ENCODE results near the gene ACSS1. TPM values are rescaled to one million over a fixed set of nuclear protein-coding genes. Genes with fewer than 3 reads are reported as not detected.

The ACSS1 gene
- total and polyA plus RNA-seq, 2 experiments from 2014 or later: 1.3 to 4.1 TPM

GRCh38 chr20:25025986-25026605 is 31.8 kb downstream of the ACSS1 start:
- no peaks in the 10 kb centered on the region for H3K4me1 ChIP-seq (ENCODE audit: insufficient read depth)
- H3F3A ChIP-seq (replicated peaks; ENCODE audit: low read depth): no peaks in the 10 kb centered on the region
- Mint-ChIP-seq H3K4me1 (no peaks in the 10 kb centered on the region), H3K9me3 (no peaks in the 10 kb centered on the region; the same call in 2 of the 3 replicates), H3K27me3 (ENCODE audit: insufficient read depth, low read depth, poor library complexity) (peaks cover 8% of the 10 kb centered on the region), H3K36me3 (ENCODE audit: low read depth) (no peaks in the 10 kb centered on the region), H3K4me3 (no peak overlapping the region), H3K27ac (no peak overlapping the region)
- no peaks in the 10 kb centered on the region for H3K27me3 ChIP-seq (ENCODE audit: insufficient read depth)
- no peak for TF ChIP-seq STAT1 (IDR thresholded peaks at IDR 0.05; ENCODE audit: unreplicated experiment)
- no peak for TF ChIP-seq EZH2phosphoT487 (IDR thresholded peaks at IDR 0.05; ENCODE audit: unreplicated experiment)
- no peak for TF ChIP-seq CREB1 (CRISPR knock-in tag; IDR thresholded peaks at IDR 0.05; ENCODE audit: low read depth)
- no peak for TF ChIP-seq ZNF114 (CRISPR knock-in tag; IDR thresholded peaks at IDR 0.05)
- no peak for TF ChIP-seq POLR2AphosphoS5 (IDR thresholded peaks at IDR 0.05; ENCODE audit: low read depth)
- TF ChIP-seq REST (IDR thresholded peaks at IDR 0.05; ENCODE audit: unreplicated experiment): no peak
- TF ChIP-seq, protein P1, sequence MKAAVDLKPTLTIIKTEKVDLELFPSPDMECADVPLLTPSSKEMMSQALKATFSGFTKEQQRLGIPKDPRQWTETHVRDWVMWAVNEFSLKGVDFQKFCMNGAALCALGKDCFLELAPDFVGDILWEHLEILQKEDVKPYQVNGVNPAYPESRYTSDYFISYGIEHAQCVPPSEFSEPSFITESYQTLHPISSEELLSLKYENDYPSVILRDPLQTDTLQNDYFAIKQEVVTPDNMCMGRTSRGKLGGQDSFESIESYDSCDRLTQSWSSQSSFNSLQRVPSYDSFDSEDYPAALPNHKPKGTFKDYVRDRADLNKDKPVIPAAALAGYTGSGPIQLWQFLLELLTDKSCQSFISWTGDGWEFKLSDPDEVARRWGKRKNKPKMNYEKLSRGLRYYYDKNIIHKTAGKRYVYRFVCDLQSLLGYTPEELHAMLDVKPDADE (IDR thresholded peaks at IDR 0.05): no peak
- DNase-seq (ENCODE audit: low spot score) (no peak), ATAC-seq (no peak)
- no peaks in the 10 kb centered on the region for H3K79me2 ChIP-seq (replicated peaks; ENCODE audit: insufficient read depth)
- H3K27ac ChIP-seq (ENCODE audit: low read depth): no peak overlapping the region
- H2AFZ ChIP-seq: no peak overlapping the region
- no peaks in the 10 kb centered on the region for H3K36me3 ChIP-seq (ENCODE audit: insufficient read depth)
- no peak overlapping the region for H3K4me2 ChIP-seq
- no peak overlapping the region for H3K4me3 ChIP-seq
- 0 out of 2 replicates have a peak, but pooled peaks cover 13% of the 10 kb centered on the region for H3K9me2 ChIP-seq (ENCODE audit: insufficient read depth)
- no peaks in the 10 kb centered on the region for H4K20me1 ChIP-seq (replicated peaks; ENCODE audit: insufficient read depth)

DNA sequence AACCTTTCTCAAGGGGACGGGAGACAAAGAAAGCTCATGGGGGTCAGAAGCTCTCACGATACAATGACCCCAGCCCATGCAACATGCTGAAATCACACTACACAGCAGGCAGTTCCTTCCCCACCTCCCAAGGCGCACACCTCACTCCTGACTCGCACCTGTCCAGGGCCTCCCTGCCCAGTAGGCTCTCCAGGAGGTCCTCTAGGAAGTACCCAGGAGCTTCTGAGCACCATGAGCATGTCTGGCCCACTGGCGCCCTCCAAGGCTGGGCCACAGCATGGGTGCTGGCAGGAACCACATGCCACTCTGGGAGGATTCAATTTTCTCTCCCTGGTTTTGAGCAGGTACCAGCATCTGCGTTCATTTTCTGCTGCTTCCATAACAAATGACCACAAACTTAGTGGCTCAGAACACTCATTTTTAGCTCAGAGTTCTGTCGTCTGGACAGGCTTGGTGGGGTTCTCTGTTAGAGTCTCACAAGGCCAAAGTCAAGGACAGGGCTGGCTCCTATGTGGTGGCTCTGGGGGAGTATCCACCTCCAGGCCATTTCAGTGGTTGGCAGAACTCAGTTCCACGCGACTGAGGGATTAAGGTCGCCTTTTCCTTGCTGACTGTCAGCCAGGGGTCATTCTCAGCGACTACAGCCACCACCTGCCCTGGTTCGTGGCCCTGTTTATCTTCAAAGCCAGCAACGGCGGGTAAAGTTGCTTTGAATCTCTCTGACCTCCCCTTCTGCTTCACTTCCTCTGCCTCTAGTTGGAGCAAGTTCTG is 32.7 kb downstream of the ACSS1 start:
- Mint-ChIP-seq H3K27me3 (ENCODE audit: insufficient read depth, low read depth, poor library complexity) (peaks cover 10% of the 10 kb centered on the region), H3K9me3 (no peaks in the 10 kb centered on the region; the same call in 2 of the 3 replicates), H3K4me3 (no peak overlapping the region), H3K36me3 (ENCODE audit: low read depth) (no peaks in the 10 kb centered on the region), H3K27ac (no peak overlapping the region), H3K4me1 (peaks cover under 1% of the 10 kb centered on the region; the same call in 2 of the 3 replicates)
- no peak overlapping the region for H3K27ac ChIP-seq (ENCODE audit: low read depth)
- no peak for DNase-seq (ENCODE audit: low spot score)
- H2AFZ ChIP-seq: no peak overlapping the region
- no peaks in the 10 kb centered on the region for H3K79me2 ChIP-seq (replicated peaks; ENCODE audit: insufficient read depth)
- no peaks in the 10 kb centered on the region for H3F3A ChIP-seq (replicated peaks; ENCODE audit: low read depth)
- H3K27me3 ChIP-seq (ENCODE audit: insufficient read depth): no peaks in the 10 kb centered on the region
- H3K4me2 ChIP-seq: no peak overlapping the region
- H3K4me1 ChIP-seq (ENCODE audit: insufficient read depth): no peaks in the 10 kb centered on the region
- 0 out of 2 replicates have a peak, but pooled peaks cover 18% of the 10 kb centered on the region for H3K9me2 ChIP-seq (ENCODE audit: insufficient read depth)
- H3K4me3 ChIP-seq: no peak overlapping the region
- H3K36me3 ChIP-seq (ENCODE audit: insufficient read depth): no peaks in the 10 kb centered on the region
- no peaks in the 10 kb centered on the region for H4K20me1 ChIP-seq (replicated peaks; ENCODE audit: insufficient read depth)
- no peak for ATAC-seq
- TF ChIP-seq ZNF331 (CRISPR knock-in tag; IDR thresholded peaks at IDR 0.05; ENCODE audit: low read depth) (no peak), NANOG (IDR thresholded peaks at IDR 0.05; ENCODE audit: borderline replicate concordance) (no peak), EZH2phosphoT487 (IDR thresholded peaks at IDR 0.05; ENCODE audit: unreplicated experiment) (no peak), ZNF114 (CRISPR knock-in tag; IDR thresholded peaks at IDR 0.05) (no peak), CREB1 (CRISPR knock-in tag; IDR thresholded peaks at IDR 0.05; ENCODE audit: low read depth) (no peak), POLR2AphosphoS5 (IDR thresholded peaks at IDR 0.05; ENCODE audit: low read depth) (no peak)
- TF ChIP-seq, protein P2, sequence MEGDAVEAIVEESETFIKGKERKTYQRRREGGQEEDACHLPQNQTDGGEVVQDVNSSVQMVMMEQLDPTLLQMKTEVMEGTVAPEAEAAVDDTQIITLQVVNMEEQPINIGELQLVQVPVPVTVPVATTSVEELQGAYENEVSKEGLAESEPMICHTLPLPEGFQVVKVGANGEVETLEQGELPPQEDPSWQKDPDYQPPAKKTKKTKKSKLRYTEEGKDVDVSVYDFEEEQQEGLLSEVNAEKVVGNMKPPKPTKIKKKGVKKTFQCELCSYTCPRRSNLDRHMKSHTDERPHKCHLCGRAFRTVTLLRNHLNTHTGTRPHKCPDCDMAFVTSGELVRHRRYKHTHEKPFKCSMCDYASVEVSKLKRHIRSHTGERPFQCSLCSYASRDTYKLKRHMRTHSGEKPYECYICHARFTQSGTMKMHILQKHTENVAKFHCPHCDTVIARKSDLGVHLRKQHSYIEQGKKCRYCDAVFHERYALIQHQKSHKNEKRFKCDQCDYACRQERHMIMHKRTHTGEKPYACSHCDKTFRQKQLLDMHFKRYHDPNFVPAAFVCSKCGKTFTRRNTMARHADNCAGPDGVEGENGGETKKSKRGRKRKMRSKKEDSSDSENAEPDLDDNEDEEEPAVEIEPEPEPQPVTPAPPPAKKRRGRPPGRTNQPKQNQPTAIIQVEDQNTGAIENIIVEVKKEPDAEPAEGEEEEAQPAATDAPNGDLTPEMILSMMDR (conservative IDR thresholded peaks at IDR 0.05; ENCODE audit: low read depth in 2 of 2): no peak
- TF ChIP-seq, protein P1 (IDR thresholded peaks at IDR 0.05): no peak
